Heart right ventricle (tissue), 16 donors: ENCODE results near the gene CRYBG3. TPM values are rescaled to one million over a fixed set of nuclear protein-coding genes. Genes with fewer than 3 reads are reported as not detected.

Experiments
- ATAC-seq, 8 donors: fragments of 200-7000 bp; cut with Tn5 transposase; one replicate each; pipeline ENCODE4 v1.9.1; 2020; ENCODE audit warnings: mild to moderate bottlenecking in 8 of 8, moderate library complexity in 8 of 8, moderate number of reproducible peaks in 1 of 8
- DNase-seq, 2 donors: peaks; one replicate each; pipeline ENCODE4 v3.0.0-alpha.2; 2020
- H3K27ac ChIP-seq, 10 donors: fragments of 200-600 bp; sonication (generic) in 2 of 10; one replicate each; pipeline versions ENCODE4 v1.5.0 to v1.8.0; 2020 to 2022; ENCODE audit warnings: mild to moderate bottlenecking in 3 of 10
- H3K27me3 ChIP-seq, 7 donors: fragments of 200-600 bp; one replicate each; pipeline ENCODE4 v1.8.0; 2021 to 2022; ENCODE audit warnings: mild to moderate bottlenecking in 2 of 7
- H3K36me3 ChIP-seq, 9 donors: fragments of 200-600 bp; sonication (generic) in 1 of 9; one replicate each; pipeline versions ENCODE4 v1.5.0 to v1.8.0; 2020 to 2022; ENCODE audit warnings: mild to moderate bottlenecking in 2 of 9
- H3K4me1 ChIP-seq, 9 donors: fragments of 200-600 bp; sonication (generic) in 1 of 9; one replicate each; pipeline versions ENCODE4 v1.5.0 to v1.8.0; 2020 to 2022; ENCODE audit warnings: mild to moderate bottlenecking in 4 of 9
- H3K4me3 ChIP-seq, 10 donors: fragments of 200-600 bp; sonication (generic) in 2 of 10; one replicate each; pipeline versions ENCODE4 v1.5.0 to v1.8.0; 2020 to 2022; ENCODE audit warnings: mild to moderate bottlenecking in 7 of 10, moderate library complexity in 2 of 10
- H3K9me3 ChIP-seq, 11 donors: fragments of 200-600 bp in 10 of 11; sonication (generic) in 2 of 11; one replicate each; pipeline versions ENCODE4 v1.5.0 to v1.8.0; 2013 to 2022; ENCODE audit warnings: mild to moderate bottlenecking in 2 of 11, control low read depth in 1 of 11, moderate library complexity in 1 of 11
- CTCF ChIP-seq, 9 donors: fragments of 200-600 bp; sonication (generic) in 2 of 9; IDR thresholded peaks; one replicate each; pipeline versions ENCODE4 v1.5.0 to v1.8.0; 2021 to 2022; ENCODE audit warnings: antibody characterized with exemption in 9 of 9, mild to moderate bottlenecking in 5 of 9, moderate library complexity in 1 of 9
- WGBS, 2 donors: extraction: QIAGEN DNeasy Blood & Tissue Kit; methylation state at CpG; one replicate each; pipeline ENCODE4 v1.1.7; 2013; ENCODE audit warnings: inconsistent platforms in 1 of 2; 5-methylcytosine and 5-hydroxymethylcytosine counted together
- intact Hi-C, 10 donors: fragments of 100-400 bp; cut with DNase I; formaldehyde crosslinking; loops; one replicate each; pipeline versions ENCODE4 v1.11.1 to v1.14.2; 2022
- polyA plus RNA-seq, 2 donors: library from polyadenylated mRNA; stranded (reverse); fragments of 200-250 nt; gene quantifications; one replicate each; pipeline ENCODE4 v1.2.3, GENCODE V29; 2013
- total RNA-seq, 10 donors: library from RNA; stranded (reverse); fragmentation: NEBNext Ultra II Directional in 3 of 10; extraction: Animal tissue kit (Norgen Biotek cat#: 25700) in 3 of 10; gene quantifications; one replicate each; pipeline versions ENCODE4 v1.2.1 to v1.2.4, GENCODE V29; 2021 to 2023
- donor health status: Arrhythmogenic right ventricular cardiomyopathy.
- donor health status: ischemic (EF 13 %, LVEDD 7.1; RV severe dilation, severe dysfunction).
- donor health status: healthy with polysubstance abuse.
- donor health status: DM: no; HTN: yes; CAD: no.
- donor health status: DM: no; HTN: no; CAD: no.
- donor health status: ischemic (EF 25% LVEDD 6.9; RV normal size, moderate dysfunction).
- donor health status: ischemic (EF 25% LVEDD 5.7; RV mildly dilated, moderate dysfunction).
- donor health status: healthy.
- donor health status: DM: yes; HTN: yes; CAD: no.
- donor health status: Ischemic cardiomyopathy.
- donor health status: ischemic (EF 35%, LVEDD 5.7; RV mildly dilated, moderate dysfunction).
- donor health status: nonischemic (EF 11% LVEDD 7.7; RV severe dilation, severe dysfunction).
- donor health status: DM: yes; HTN: yes; CAD: no.
- donor health status: PGD.
- donor health status: ischemic (EF 29% LVEDD 5.4; RV normal size, mild dysfunction).
- donor health status: nonischemic (EF 23%, LVEDD 6.1; RV moderate dilation, normal function).

The CRYBG3 gene
- total and polyA plus RNA-seq, 12 donors: 8.0 to 39.2 (median 25.5) TPM

GRCh38 chr3:97988784-97989568 lies 167.2 kb downstream of the CRYBG3 start:
- no peak for ATAC-seq
- no peak for TF ChIP-seq CTCF (IDR thresholded peaks at IDR 0.05)
- intact Hi-C loops: no loop called here
- Histone ChIP-seq H3K4me3 (no peak overlapping the region), H3K4me1 (peaks cover 0 to 2% (median 0%) of the 10 kb centered on the region in 9 donors), H3K36me3 (no peaks in the 10 kb centered on the region), H3K27me3 (no peaks in the 10 kb centered on the region), H3K9me3 (no peaks in the 10 kb centered on the region), H3K27ac (no peak overlapping the region)
- no peak for DNase-seq
- WGBS, 2 donors: 98 to 100% methylated on average over 3 of the region's 3 CpGs

GRCh38 chr3:97990624-97991292 lies 168.9 kb downstream of the CRYBG3 start:
- no peaks in the 10 kb centered on the region for H3K36me3 ChIP-seq
- H3K4me3 ChIP-seq: no peak overlapping the region
- WGBS, 2 donors: 36 to 65% methylated on average over 2 of the region's 2 CpGs
- no peaks in the 10 kb centered on the region for H3K27me3 ChIP-seq
- H3K4me1 ChIP-seq: no peaks in the 10 kb centered on the region
- intact Hi-C loops: no loop called here
- DNase-seq (no peak), ATAC-seq (no peak)
- H3K9me3 ChIP-seq: no peaks in the 10 kb centered on the region
- TF ChIP-seq CTCF (IDR thresholded peaks at IDR 0.05): no peak
- H3K27ac ChIP-seq: no peak overlapping the region

GRCh38 chr3:97991293-97991682 lies 169.5 kb downstream of the CRYBG3 start:
- H3K27ac ChIP-seq: no peak overlapping the region
- 71 to 78% methylated on average over 5 of the region's 5 CpGs for WGBS, 2 donors
- no peaks in the 10 kb centered on the region for H3K27me3 ChIP-seq
- no peak for TF ChIP-seq CTCF (IDR thresholded peaks at IDR 0.05)
- no peaks in the 10 kb centered on the region for H3K9me3 ChIP-seq
- H3K36me3 ChIP-seq: no peaks in the 10 kb centered on the region
- DNase-seq (no peak), ATAC-seq (no peak)
- H3K4me3 ChIP-seq: no peak overlapping the region
- intact Hi-C loops: no loop called here
- no peaks in the 10 kb centered on the region for H3K4me1 ChIP-seq

- H3K4me1 ChIP-seq: no peaks in the 10 kb centered on the region
- no peak overlapping the region for H3K4me3 ChIP-seq
- no peaks in the 10 kb centered on the region for H3K9me3 ChIP-seq
- H3K36me3 ChIP-seq: no peaks in the 10 kb centered on the region
- H3K27ac ChIP-seq: no peak overlapping the region
- H3K27me3 ChIP-seq: no peaks in the 10 kb centered on the region
- TF ChIP-seq CTCF (IDR thresholded peaks at IDR 0.05): no peak
- 95 to 98% methylated on average over 2 of the region's 2 CpGs for WGBS, 2 donors
- no peak for DNase-seq
- ATAC-seq: no peak
- intact Hi-C loops: no loop called here
These were observed 170.8 kb downstream of the CRYBG3 start for GRCh38 chr3:97992547-97993173.
